GM23338 (cell line): ENCODE results near the gene SMAD3. TPM values are rescaled to one million over a fixed set of nuclear protein-coding genes. Genes with fewer than 3 reads are reported as not detected.

ENCODE experiments used
- ATAC-seq: fragments of 200-7000 bp; cut with Tn5 transposase; 3 replicates; pipeline ENCODE4 v1.9.1; 2020
- DNase-seq: peaks from one replicate; pipeline ENCODE4 v3.0.0-alpha.2; 2015; ENCODE audit warnings: low spot score
- H2AFZ ChIP-seq: fragments of 200-600 bp; sonication (generic); 2 replicates; pipeline ENCODE4 v1.8.0; 2016; ENCODE audit warnings: antibody characterized with exemption, mild to moderate bottlenecking, moderate library complexity
- H3F3A ChIP-seq: fragments of 200-600 bp; sonication (generic); replicated peaks from 2 replicates; pipeline ENCODE4 v1.8.0; 2017; ENCODE audit warnings: antibody characterized with exemption, mixed run types, low read depth
- H3K27ac ChIP-seq: fragments of 200-600 bp; sonication (generic); 2 replicates; pipeline ENCODE4 v1.6.1; 2016; ENCODE audit warnings: low read depth
- H3K27me3 ChIP-seq: fragments of 200-600 bp; sonication (generic); 2 replicates; pipeline ENCODE4 v1.8.0; 2016; ENCODE audit warnings: mild to moderate bottlenecking, mixed run types, moderate library complexity; ENCODE audit not compliant: insufficient read depth
- H3K36me3 ChIP-seq: fragments of 200-600 bp; sonication (generic); 2 replicates; pipeline ENCODE4 v1.8.0; 2016; ENCODE audit warnings: mild to moderate bottlenecking; ENCODE audit not compliant: insufficient read depth
- H3K4me1 ChIP-seq: fragments of 200-600 bp; sonication (generic); 2 replicates; pipeline ENCODE4 v1.8.0; 2016; ENCODE audit warnings: mild to moderate bottlenecking, moderate library complexity; ENCODE audit not compliant: insufficient read depth
- H3K4me2 ChIP-seq: fragments of 200-600 bp; sonication (generic); 2 replicates; pipeline ENCODE4 v1.7.1; 2017; ENCODE audit warnings: mixed run types
- H3K4me3 ChIP-seq: fragments of 200-600 bp; sonication (generic); 2 replicates; pipeline ENCODE4 v1.6.1; 2016; ENCODE audit warnings: mixed run types
- H3K79me2 ChIP-seq: fragments of 200-600 bp; sonication (generic); replicated peaks from 2 replicates; pipeline ENCODE4 v1.8.0; 2017; ENCODE audit warnings: mild to moderate bottlenecking; ENCODE audit not compliant: insufficient read depth
- H3K9me2 ChIP-seq: fragments of 200-600 bp; sonication (generic); 2 replicates; pipeline ENCODE4 v1.8.0; 2017; ENCODE audit not compliant: insufficient read depth
- H4K20me1 ChIP-seq: fragments of 200-600 bp; sonication (generic); replicated peaks from 2 replicates; pipeline ENCODE4 v1.8.0; 2017; ENCODE audit warnings: mild to moderate bottlenecking; ENCODE audit not compliant: insufficient read depth
- H3K27ac Mint-ChIP-seq: 2 replicates; pipeline ENCODE4 v1.8.0; 2020; ENCODE audit warnings: inconsistent platforms, mild to moderate bottlenecking, moderate library complexity, mixed read lengths
- H3K27me3 Mint-ChIP-seq: 3 replicates; pipeline ENCODE4 v1.8.0; 2022; ENCODE audit warnings: low read depth, mild to moderate bottlenecking, moderate library complexity, mixed read lengths, inconsistent platforms; ENCODE audit not compliant: insufficient read depth, poor library complexity
- H3K36me3 Mint-ChIP-seq: 3 replicates; pipeline ENCODE4 v1.8.0; 2021; ENCODE audit warnings: low read depth, mild to moderate bottlenecking, inconsistent platforms, moderate library complexity, mixed read lengths
- H3K4me1 Mint-ChIP-seq: 3 replicates; pipeline ENCODE4 v1.8.0; 2020; ENCODE audit warnings: mild to moderate bottlenecking, inconsistent platforms, mixed read lengths
- H3K4me3 Mint-ChIP-seq: 3 replicates; pipeline ENCODE4 v1.8.0; 2021; ENCODE audit warnings: moderate library complexity, mild to moderate bottlenecking, inconsistent platforms, mixed read lengths
- H3K9me3 Mint-ChIP-seq: 3 replicates; pipeline ENCODE4 v1.8.0; 2020; ENCODE audit warnings: moderate library complexity, mild to moderate bottlenecking, inconsistent platforms, mixed read lengths
- CREB1 ChIP-seq: fragments of 250-450 bp; sonication (Bioruptor Pico); IDR thresholded peaks from 2 replicates; pipeline ENCODE4 v1.5.0; 2020; ENCODE audit warnings: low read depth, mild to moderate bottlenecking, moderate library complexity
- EZH2 ChIP-seq: fragments of 200-600 bp; sonication (generic); IDR thresholded peaks from one replicate; pipeline ENCODE4 v1.8.0; 2017; ENCODE audit warnings: antibody characterized with exemption, mild to moderate bottlenecking, low read depth; ENCODE audit not compliant: unreplicated experiment
- EZH2phosphoT487 ChIP-seq: fragments of 200-600 bp; sonication (generic); IDR thresholded peaks from one replicate; pipeline ENCODE4 v1.8.1; 2018; ENCODE audit warnings: antibody characterized with exemption; ENCODE audit not compliant: unreplicated experiment
- JUNB ChIP-seq: IDR thresholded peaks from one replicate; pipeline ENCODE4 v1.6.1; 2016; ENCODE audit warnings: antibody characterized with exemption; ENCODE audit not compliant: unreplicated experiment
- NANOG ChIP-seq: IDR thresholded peaks from 2 replicates; pipeline ENCODE4 v1.6.1; 2016; ENCODE audit warnings: antibody characterized with exemption, borderline replicate concordance
- POLR2AphosphoS5 ChIP-seq: IDR thresholded peaks from 2 replicates; pipeline ENCODE4 v1.6.1; 2016; ENCODE audit warnings: antibody characterized with exemption, low read depth
- STAT1 ChIP-seq: IDR thresholded peaks from one replicate; pipeline ENCODE4 v1.6.1; 2016; ENCODE audit warnings: antibody characterized with exemption; ENCODE audit not compliant: unreplicated experiment
- ZNF114 ChIP-seq: fragments of 250-450 bp; sonication (Bioruptor Pico); IDR thresholded peaks from 2 replicates; pipeline ENCODE4 v1.5.0; 2020; ENCODE audit warnings: mild to moderate bottlenecking, moderate library complexity
- ZNF331 ChIP-seq: fragments of 250-450 bp; sonication (Bioruptor Pico); IDR thresholded peaks from 2 replicates; pipeline ENCODE4 v1.5.0; 2020; ENCODE audit warnings: low read depth, mild to moderate bottlenecking, moderate library complexity
- ZNF462 ChIP-seq: fragments of 250-450 bp; sonication (Bioruptor Pico); IDR thresholded peaks from 2 replicates; pipeline ENCODE4 v1.5.0; 2020; ENCODE audit warnings: mild to moderate bottlenecking, moderate library complexity
- polyA plus RNA-seq: library from polyadenylated mRNA; unstranded; fragments of >200 nt; fragmentation: Nextera tagmentation; extraction: Ambion mirVana; gene quantifications from 2 replicates; pipeline ENCODE4 v1.2.1, GENCODE V29; 2016
- total RNA-seq: library from RNA; depleted of rRNA; stranded (reverse); fragments of >200 nt; shearing (Covaris generic); gene quantifications from 2 replicates; pipeline ENCODE4 v1.2.3, GENCODE V29; 2014
- TF ChIP-seq, protein P1 (sequence below): IDR thresholded peaks from 2 replicates; pipeline ENCODE4 v1.6.1; 2016; ENCODE audit warnings: antibody characterized with exemption
- TF ChIP-seq, protein P2 (sequence below): IDR thresholded peaks from one replicate; pipeline ENCODE4 v1.6.1; 2018; ENCODE audit warnings: antibody characterized with exemption; ENCODE audit not compliant: unreplicated experiment
- TF ChIP-seq, protein P3 (sequence below), 2 experiments: fragments of 200-600 bp in 1 of 2; sonication (generic) in 1 of 2; conservative IDR thresholded peaks; 2 replicates each; pipeline versions ENCODE4 v1.5.1 to v1.6.1; 2016 to 2017; ENCODE audit warnings: antibody characterized with exemption in 2 of 2, low read depth in 2 of 2, mild to moderate bottlenecking in 2 of 2, moderate library complexity in 1 of 2

The SMAD3 gene
- total and polyA plus RNA-seq, 2 experiments from 2014 or later: 4.9 to 11.6 TPM

DNA sequence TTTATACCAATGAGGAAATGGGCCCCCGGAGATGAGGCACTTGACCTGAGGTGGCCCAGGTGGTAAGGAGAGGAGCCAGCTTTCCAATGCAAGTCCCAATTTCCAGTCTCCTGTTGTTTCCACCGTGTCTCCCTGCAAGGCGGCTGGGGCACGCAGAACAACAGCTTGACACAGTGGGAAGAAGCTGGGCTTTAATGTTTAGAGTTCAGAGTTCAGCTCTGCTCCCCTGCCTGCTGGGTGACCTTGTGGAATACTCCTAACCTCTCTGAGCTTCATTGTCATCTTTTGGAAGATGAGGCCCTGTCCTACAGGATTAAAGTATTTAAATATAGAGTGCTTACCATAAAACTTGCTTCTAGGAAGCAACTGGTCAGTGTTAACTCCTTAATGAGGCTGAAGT lies 80.3 kb downstream of the SMAD3 start:
- 0 out of 2 replicates have a peak, but pooled peaks cover 4% of the 10 kb centered on the region for H3K27me3 ChIP-seq
- Mint-ChIP-seq H3K4me1 (peaks cover 89% of the 10 kb centered on the region), H3K9me3 (no peaks in the 10 kb centered on the region), H3K36me3 (no peaks in the 10 kb centered on the region), H3K27me3 (peaks cover 13% of the 10 kb centered on the region), H3K27ac (peak overlapping the region; percentile 61; the same call in 1 of the 2 replicates), H3K4me3 (no peak overlapping the region)
- H3K4me1 ChIP-seq: peaks cover 68% of the 10 kb centered on the region
- no peaks in the 10 kb centered on the region for H3K36me3 ChIP-seq
- peaks cover 18% of the 10 kb centered on the region for H3K79me2 ChIP-seq
- TF ChIP-seq ZNF114 (CRISPR knock-in tag) (no peak), POLR2AphosphoS5 (no peak), JUNB (no peak), STAT1 (no peak), ZNF462 (no peak), CREB1 (CRISPR knock-in tag) (no peak), NANOG (no peak), EZH2 (no peak), EZH2phosphoT487 (no peak), ZNF331 (CRISPR knock-in tag) (no peak)
- TF ChIP-seq, protein P1, sequence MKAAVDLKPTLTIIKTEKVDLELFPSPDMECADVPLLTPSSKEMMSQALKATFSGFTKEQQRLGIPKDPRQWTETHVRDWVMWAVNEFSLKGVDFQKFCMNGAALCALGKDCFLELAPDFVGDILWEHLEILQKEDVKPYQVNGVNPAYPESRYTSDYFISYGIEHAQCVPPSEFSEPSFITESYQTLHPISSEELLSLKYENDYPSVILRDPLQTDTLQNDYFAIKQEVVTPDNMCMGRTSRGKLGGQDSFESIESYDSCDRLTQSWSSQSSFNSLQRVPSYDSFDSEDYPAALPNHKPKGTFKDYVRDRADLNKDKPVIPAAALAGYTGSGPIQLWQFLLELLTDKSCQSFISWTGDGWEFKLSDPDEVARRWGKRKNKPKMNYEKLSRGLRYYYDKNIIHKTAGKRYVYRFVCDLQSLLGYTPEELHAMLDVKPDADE: no peak
- TF ChIP-seq, protein P2, sequence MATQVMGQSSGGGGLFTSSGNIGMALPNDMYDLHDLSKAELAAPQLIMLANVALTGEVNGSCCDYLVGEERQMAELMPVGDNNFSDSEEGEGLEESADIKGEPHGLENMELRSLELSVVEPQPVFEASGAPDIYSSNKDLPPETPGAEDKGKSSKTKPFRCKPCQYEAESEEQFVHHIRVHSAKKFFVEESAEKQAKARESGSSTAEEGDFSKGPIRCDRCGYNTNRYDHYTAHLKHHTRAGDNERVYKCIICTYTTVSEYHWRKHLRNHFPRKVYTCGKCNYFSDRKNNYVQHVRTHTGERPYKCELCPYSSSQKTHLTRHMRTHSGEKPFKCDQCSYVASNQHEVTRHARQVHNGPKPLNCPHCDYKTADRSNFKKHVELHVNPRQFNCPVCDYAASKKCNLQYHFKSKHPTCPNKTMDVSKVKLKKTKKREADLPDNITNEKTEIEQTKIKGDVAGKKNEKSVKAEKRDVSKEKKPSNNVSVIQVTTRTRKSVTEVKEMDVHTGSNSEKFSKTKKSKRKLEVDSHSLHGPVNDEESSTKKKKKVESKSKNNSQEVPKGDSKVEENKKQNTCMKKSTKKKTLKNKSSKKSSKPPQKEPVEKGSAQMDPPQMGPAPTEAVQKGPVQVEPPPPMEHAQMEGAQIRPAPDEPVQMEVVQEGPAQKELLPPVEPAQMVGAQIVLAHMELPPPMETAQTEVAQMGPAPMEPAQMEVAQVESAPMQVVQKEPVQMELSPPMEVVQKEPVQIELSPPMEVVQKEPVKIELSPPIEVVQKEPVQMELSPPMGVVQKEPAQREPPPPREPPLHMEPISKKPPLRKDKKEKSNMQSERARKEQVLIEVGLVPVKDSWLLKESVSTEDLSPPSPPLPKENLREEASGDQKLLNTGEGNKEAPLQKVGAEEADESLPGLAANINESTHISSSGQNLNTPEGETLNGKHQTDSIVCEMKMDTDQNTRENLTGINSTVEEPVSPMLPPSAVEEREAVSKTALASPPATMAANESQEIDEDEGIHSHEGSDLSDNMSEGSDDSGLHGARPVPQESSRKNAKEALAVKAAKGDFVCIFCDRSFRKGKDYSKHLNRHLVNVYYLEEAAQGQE: no peak
- TF ChIP-seq, protein P3, sequence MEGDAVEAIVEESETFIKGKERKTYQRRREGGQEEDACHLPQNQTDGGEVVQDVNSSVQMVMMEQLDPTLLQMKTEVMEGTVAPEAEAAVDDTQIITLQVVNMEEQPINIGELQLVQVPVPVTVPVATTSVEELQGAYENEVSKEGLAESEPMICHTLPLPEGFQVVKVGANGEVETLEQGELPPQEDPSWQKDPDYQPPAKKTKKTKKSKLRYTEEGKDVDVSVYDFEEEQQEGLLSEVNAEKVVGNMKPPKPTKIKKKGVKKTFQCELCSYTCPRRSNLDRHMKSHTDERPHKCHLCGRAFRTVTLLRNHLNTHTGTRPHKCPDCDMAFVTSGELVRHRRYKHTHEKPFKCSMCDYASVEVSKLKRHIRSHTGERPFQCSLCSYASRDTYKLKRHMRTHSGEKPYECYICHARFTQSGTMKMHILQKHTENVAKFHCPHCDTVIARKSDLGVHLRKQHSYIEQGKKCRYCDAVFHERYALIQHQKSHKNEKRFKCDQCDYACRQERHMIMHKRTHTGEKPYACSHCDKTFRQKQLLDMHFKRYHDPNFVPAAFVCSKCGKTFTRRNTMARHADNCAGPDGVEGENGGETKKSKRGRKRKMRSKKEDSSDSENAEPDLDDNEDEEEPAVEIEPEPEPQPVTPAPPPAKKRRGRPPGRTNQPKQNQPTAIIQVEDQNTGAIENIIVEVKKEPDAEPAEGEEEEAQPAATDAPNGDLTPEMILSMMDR (conservative IDR thresholded peaks at IDR 0.05; ENCODE audit: low read depth in 2 of 2): no peak
- peaks cover 22% of the 10 kb centered on the region for H3F3A ChIP-seq
- ATAC-seq: no peak
- no peak for DNase-seq
- H4K20me1 ChIP-seq: no peaks in the 10 kb centered on the region
- peak overlapping the region; percentile 50 for H3K4me2 ChIP-seq
- H3K4me3 ChIP-seq: no peak overlapping the region
- H3K27ac ChIP-seq: 0 out of 2 replicates have a peak overlapping the region, but pooled peaks have one; percentile 58
- no peak overlapping the region for H2AFZ ChIP-seq
- H3K9me2 ChIP-seq: no peaks in the 10 kb centered on the region
